ENCODE data around the gene PARD3. TPM values are rescaled to one million over a fixed set of nuclear protein-coding genes. Genes with fewer than 3 reads are reported as not detected.

The PARD3 gene
- polyA plus RNA-seq, 3 donors, result 0.51 TPM; not detected in 2

DNA sequence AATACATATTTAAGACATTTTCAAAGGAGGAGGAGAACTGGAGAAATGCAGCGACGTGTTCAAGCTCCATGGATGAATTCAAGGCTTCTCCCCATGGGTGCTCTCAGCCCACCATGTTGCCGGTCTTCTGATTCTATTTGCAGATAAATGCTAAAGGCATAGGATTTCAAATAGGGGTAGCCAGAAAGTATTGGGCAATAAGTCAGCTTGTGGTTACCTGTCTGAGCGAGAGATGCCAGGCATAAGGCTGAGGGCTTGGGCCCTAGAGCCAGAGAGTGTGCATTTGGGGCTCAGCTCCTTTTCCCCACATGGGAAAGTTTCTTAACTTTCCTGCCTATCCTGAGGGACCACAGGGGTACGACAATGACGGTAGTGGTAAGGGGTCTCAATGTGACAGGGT lies 180.0 kb downstream of the PARD3 start:
- Mint-ChIP-seq H3K36me3 (no peaks in the 10 kb centered on the region), H3K4me3 (no peak overlapping the region), H3K9me3 (peaks cover 0 to 2% (median 0%) of the 10 kb centered on the region in 7 donors), H3K4me1 (peaks cover 19% of the 10 kb centered on the region), H3K27ac (peak overlapping the region in 1 of 7 donors; percentile 26), H3K27me3 (ENCODE audit: low read depth in 3 of 3) (peaks cover 2 to 4% (median 4%) of the 10 kb centered on the region in 3 donors)
- H3K4me1 ChIP-seq (ENCODE audit: control insufficient read depth in 1 of 2, insufficient read depth in 2 of 2, low read length in 2 of 2), result peaks cover 15 to 16% of the 10 kb centered on the region in 2 donors
- no peaks in the 10 kb centered on the region for H4K20me1 ChIP-seq (ENCODE audit: insufficient read depth, low read length)
- TF ChIP-seq, protein P1, sequence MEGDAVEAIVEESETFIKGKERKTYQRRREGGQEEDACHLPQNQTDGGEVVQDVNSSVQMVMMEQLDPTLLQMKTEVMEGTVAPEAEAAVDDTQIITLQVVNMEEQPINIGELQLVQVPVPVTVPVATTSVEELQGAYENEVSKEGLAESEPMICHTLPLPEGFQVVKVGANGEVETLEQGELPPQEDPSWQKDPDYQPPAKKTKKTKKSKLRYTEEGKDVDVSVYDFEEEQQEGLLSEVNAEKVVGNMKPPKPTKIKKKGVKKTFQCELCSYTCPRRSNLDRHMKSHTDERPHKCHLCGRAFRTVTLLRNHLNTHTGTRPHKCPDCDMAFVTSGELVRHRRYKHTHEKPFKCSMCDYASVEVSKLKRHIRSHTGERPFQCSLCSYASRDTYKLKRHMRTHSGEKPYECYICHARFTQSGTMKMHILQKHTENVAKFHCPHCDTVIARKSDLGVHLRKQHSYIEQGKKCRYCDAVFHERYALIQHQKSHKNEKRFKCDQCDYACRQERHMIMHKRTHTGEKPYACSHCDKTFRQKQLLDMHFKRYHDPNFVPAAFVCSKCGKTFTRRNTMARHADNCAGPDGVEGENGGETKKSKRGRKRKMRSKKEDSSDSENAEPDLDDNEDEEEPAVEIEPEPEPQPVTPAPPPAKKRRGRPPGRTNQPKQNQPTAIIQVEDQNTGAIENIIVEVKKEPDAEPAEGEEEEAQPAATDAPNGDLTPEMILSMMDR (IDR thresholded peaks at IDR 0.05), result no peak
- intact Hi-C loops (cut with micrococcal nuclease), result loop anchor here (5.0 kb wide), 2 partner anchors 1303 to 1443 kb away; partner anchors contain the start of gene NRP1 (in 1 of the 2)
- DNase-seq, result no peak
- no peaks in the 10 kb centered on the region for H3K79me2 ChIP-seq (ENCODE audit: insufficient read depth, low read length)
- no peaks in the 10 kb centered on the region for H3K27me3 ChIP-seq (ENCODE audit: control insufficient read depth in 2 of 2, insufficient read depth in 2 of 2, low read length in 2 of 2)
- no peak overlapping the region for H3K4me3 ChIP-seq (replicated peaks in 1 of 3; ENCODE audit: low read depth in 2 of 3, low read length in 3 of 3)
- H3K27ac ChIP-seq (ENCODE audit: low read depth in 1 of 2, low read length in 2 of 2), result no peak overlapping the region
- no peak overlapping the region for H3K4me2 ChIP-seq (replicated peaks; ENCODE audit: extremely low read depth, low read length, poor library complexity, severe bottlenecking)
- no peaks in the 10 kb centered on the region for H3K9me3 ChIP-seq (replicated peaks in 1 of 2; ENCODE audit: control insufficient read depth in 1 of 2, insufficient read depth in 1 of 2, low read length in 2 of 2)
- no peak overlapping the region for H2AFZ ChIP-seq (ENCODE audit: insufficient read depth, low read depth, low read length, poor library complexity, severe bottlenecking)
- H3K9ac ChIP-seq (ENCODE audit: insufficient read depth, low read length, poor library complexity, severe bottlenecking), result no peak overlapping the region
- no peaks in the 10 kb centered on the region for H3K36me3 ChIP-seq (replicated peaks in 1 of 2; ENCODE audit: control insufficient read depth in 1 of 2, insufficient read depth in 2 of 2, low read length in 2 of 2)
- WGBS (ENCODE audit: insufficient coverage), result 91% methylated on average over 3 of the region's 6 CpGs

DNA sequence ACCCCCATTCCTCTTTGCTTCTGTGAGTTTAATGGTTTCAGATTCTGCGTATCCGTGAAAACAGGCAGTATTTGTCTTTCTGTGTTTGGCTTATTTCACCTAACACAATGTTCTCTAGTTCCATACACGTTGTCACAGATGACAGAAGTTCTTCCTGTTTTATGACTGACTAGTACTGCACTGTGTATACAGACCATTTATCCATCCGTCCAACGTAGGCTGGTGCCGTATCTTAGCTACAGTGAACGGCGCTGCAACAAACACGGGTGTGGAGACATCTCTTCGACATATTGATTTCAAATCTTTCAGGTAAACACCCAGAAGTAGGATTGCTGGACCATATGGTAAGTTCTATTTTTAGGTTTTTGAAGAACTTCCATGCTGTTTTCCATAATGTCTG lies 181.7 kb downstream of the PARD3 start:
- peaks cover 0 to 5% (median 4%) of the 10 kb centered on the region in 3 donors for H3K27me3 Mint-ChIP-seq (ENCODE audit: low read depth in 3 of 3)
- intact Hi-C loops (cut with micrococcal nuclease), result loop anchor here in 1 of 2 donors (5.0 kb wide), 1 partner anchor 1311 kb away; no protein-coding TSS in a partner anchor
- TF ChIP-seq, protein P1 (IDR thresholded peaks at IDR 0.05), result no peak

More for the DNA sequence above, 181.7 kb downstream of the PARD3 start:
- H3K36me3 Mint-ChIP-seq, result no peaks in the 10 kb centered on the region
- H2AFZ ChIP-seq (ENCODE audit: insufficient read depth, low read depth, low read length, poor library complexity, severe bottlenecking), result no peak overlapping the region
- peaks cover 15 to 16% of the 10 kb centered on the region in 2 donors for H3K4me1 ChIP-seq (ENCODE audit: control insufficient read depth in 1 of 2, insufficient read depth in 2 of 2, low read length in 2 of 2)
- no peaks in the 10 kb centered on the region for H3K27me3 ChIP-seq (ENCODE audit: control insufficient read depth in 2 of 2, insufficient read depth in 2 of 2, low read length in 2 of 2)
- no peaks in the 10 kb centered on the region for H3K36me3 ChIP-seq (replicated peaks in 1 of 2; ENCODE audit: control insufficient read depth in 1 of 2, insufficient read depth in 2 of 2, low read length in 2 of 2)
- H3K27ac Mint-ChIP-seq, result no peak overlapping the region
- no peak overlapping the region for H3K27ac ChIP-seq (ENCODE audit: low read depth in 1 of 2, low read length in 2 of 2)
- H4K20me1 ChIP-seq (ENCODE audit: insufficient read depth, low read length), result no peaks in the 10 kb centered on the region
- no peak overlapping the region for H3K4me2 ChIP-seq (replicated peaks; ENCODE audit: extremely low read depth, low read length, poor library complexity, severe bottlenecking)
- H3K4me1 Mint-ChIP-seq, result peaks cover 18% of the 10 kb centered on the region
- no peaks in the 10 kb centered on the region for H3K79me2 ChIP-seq (ENCODE audit: insufficient read depth, low read length)
- peaks cover 0 to 2% (median 0%) of the 10 kb centered on the region in 7 donors for H3K9me3 Mint-ChIP-seq
- no peaks in the 10 kb centered on the region for H3K9me3 ChIP-seq (replicated peaks in 1 of 2; ENCODE audit: control insufficient read depth in 1 of 2, insufficient read depth in 1 of 2, low read length in 2 of 2)
- no peak overlapping the region for H3K9ac ChIP-seq (ENCODE audit: insufficient read depth, low read length, poor library complexity, severe bottlenecking)
- no peak for DNase-seq
- H3K4me3 ChIP-seq (replicated peaks in 1 of 3; ENCODE audit: low read depth in 2 of 3, low read length in 3 of 3), result no peak overlapping the region
- H3K4me3 Mint-ChIP-seq, result no peak overlapping the region
- 67% methylated on average over 3 of the region's 10 CpGs for WGBS (ENCODE audit: insufficient coverage)

Measured in CD14-positive monocyte (primary cell).